HG03159 (cell line): ENCODE data around the gene THSD4.

Source experiments
- ATAC-seq: cut with Tn5 transposase; IDR thresholded peaks from one replicate; pipeline ENCODE4 v1.9.1; 2021; ENCODE audit warnings: mild to moderate bottlenecking, moderate library complexity; ENCODE audit not compliant: unreplicated experiment

THSD4 gene

DNA sequence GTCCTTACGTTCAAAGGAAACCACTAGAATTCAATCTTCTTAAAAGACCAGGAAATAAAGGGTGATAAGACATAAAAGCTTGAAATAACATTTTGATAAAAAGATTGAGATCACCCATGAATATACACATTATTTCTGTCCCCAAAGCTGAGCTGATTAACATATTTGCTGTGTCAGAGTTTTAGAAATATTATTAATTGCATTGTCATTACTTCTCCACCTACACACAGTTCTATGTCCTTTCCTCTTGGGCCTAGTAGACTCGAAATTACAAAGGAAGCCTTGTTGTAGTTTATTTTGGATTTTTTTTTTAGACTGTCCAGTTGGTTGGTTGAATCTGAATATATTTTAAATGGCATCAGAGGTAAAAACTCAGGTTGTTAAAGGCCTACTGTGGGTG, 614.0 kb downstream of the THSD4 start:
- no peak for ATAC-seq

DNA sequence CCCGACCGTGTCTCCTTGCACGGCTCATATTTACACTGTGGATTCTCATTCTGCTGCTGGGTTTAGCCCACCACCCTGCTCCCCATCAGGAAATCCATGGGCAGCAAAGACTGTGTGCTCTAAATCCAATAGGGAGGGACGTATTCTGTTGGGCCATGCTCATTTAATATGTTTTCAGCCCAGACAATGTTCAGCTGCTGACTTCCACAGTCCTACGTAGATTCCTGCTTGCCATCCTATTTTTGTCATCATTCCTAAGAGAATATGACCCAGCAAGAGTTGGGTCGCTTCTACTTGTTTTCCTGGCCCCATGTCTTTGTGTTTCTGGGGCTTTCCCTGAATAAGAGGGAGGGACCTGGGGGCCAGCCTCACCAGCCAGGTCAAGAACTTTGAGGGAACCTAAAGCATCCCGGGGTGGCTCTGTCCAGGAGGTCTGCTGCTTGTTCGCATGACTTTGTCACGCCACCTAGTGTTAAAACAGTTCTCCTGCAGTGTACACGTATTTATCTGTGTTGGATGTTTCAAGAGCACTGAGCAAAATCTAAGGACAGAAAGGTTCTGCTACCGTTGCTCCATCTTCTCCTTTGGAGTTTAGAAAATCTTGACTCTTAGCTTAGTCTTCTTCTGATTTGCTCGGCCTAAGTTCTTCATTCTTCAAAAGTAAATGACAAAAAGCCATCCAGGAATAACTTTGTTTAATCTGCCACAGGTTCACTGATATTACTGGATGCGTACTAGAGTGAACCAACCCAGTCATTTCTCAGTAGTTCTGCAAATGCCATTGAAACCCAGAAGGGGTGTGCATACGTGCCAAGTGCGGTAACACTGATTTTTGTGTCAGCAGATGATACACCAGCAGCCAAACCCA, 615.2 kb downstream of the THSD4 start:
- peak; percentile 50 for ATAC-seq

DNA sequence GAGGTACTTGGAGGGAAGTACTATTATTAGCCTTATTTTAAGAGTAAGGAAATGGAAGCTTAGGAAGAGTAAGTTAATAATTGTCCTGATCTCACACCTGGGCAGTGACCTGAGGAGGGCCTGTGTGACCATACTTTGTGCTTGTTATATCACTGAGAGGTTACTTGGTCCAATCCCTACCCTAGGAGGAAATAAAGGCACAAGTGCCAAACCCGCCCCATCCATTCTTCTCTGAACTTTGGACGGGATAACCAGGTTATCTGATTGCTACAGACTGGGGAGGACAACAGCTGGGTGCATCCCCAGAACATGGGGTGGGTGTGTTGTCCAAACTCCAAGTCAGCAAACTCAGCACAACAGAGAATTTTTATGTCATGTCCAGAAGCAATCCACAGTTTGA, 617.4 kb downstream of the THSD4 start:
- no peak for ATAC-seq

DNA sequence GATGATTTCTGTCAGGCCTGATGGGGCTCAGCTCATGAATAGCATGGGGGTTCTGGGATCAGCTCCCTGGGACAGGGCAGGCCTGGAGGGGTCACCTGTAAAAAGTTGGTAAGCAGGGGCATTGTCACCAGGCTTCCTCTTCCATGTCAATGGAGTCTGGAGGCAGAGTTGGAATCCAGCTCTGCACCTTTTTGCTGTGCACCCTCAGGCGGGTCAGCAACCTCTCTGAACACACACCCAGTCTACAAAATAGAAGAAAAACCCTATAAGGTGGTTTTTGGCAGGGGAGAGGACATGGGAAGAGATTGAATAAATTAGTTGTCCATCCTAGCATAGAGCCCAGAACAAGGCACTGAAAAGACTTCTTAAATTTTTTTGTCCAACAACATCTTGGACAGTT, 617.9 kb downstream of the THSD4 start:
- ATAC-seq: no peak

DNA sequence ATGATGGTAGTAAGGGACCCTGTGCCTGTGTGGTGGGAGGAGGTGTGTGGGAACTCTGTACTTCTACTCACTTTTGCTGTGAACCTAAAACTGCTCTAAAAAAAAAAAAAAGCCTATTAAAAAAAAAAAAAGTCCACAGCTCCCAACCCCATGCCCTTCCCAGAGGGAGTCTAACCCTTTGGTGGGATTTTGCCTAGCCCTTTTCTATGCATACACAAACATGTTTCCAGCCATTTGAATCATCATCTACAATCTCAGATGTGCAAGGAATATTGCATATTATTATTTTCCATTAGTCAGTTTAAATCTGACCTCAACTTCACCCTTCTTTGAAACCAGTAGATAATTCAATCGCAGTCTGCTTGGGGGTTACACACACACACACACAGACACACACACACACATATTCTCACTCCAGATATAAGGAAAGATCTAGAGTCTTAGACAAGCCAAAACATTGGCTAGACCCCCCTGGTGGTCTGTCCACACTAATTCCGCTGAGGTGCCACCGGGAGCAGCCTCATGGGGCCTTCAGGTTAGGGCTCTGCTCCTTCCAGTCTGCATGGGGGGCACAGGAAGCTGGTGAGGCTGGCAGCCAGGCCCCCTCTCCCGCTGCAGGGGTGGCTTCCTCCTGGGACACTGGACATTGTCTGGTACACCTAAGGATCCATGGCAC, 619.6 kb downstream of the THSD4 start:
- ATAC-seq: no peak

DNA sequence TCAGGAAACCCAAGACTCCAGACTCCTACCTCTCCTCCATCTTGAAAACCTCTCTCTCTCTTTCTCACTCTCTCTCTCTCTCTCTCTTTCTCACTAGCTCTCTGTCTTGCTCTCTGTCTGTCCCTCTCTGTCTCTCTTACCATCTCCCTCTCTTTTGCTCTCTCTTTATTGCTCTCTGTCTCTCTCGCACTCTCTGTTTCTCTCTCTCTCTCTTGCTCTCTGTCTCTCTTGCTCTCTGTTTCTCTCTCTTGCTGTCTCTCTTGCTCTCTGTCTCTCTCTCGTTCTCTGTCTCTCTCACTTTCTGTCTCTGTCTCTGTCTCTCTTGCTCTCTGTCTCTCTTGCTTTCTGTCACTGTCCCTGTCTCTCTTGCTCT, 620.1 kb downstream of the THSD4 start:
- no peak for ATAC-seq

DNA sequence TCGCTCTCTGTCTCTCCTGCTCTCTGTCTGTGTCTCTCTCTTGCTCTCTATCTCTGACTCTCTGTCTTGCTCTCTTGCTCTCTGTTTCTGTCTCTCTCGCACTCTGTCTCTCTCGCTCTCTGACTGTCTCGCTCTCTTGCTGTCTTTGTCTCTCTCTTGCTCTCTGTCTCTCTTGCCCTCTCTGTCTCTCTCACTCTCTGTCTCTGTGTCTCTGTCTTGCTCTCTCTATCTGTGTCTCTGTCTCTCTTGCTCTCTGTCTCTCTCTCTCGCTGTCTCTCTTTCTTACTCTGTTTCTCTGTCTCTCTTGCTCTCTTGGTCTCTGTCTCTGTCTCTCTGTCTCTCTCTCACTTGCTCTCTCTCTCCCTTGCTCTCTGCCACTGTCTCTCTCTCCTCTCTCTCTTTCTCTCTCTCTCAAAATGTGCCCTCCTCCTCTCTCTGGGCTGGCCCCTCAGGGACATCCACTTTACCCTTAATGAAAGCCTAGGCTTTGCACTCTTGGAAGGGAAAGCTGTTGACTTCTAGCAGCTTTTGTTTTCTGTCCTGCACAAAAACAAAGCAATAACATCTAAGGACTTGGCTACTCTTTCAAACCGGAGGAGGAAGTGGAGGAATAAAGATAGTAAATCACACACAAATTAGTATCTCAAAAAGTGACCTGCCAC, 621.1 kb downstream of the THSD4 start:
- ATAC-seq: no peak

DNA sequence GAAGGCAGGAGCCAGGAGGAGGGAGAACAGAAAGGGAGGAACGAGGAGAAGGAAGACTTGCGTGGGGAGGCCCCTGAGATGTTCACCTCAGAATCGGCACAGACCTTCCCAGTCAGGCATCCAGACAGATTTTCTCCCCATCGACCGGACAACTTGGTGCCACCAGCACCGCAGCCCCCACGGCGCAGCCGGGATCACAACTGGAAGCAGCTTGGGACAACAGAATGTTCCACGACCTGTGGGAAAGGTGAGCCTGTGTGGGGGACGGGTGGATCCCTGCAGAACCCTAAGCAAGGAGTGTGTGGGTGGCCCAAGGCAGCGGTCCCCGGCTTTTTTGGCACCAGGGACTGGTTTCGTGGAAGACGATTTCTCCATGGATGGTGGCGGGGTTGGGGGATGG, 622.5 kb downstream of the THSD4 start:
- no peak for ATAC-seq

DNA sequence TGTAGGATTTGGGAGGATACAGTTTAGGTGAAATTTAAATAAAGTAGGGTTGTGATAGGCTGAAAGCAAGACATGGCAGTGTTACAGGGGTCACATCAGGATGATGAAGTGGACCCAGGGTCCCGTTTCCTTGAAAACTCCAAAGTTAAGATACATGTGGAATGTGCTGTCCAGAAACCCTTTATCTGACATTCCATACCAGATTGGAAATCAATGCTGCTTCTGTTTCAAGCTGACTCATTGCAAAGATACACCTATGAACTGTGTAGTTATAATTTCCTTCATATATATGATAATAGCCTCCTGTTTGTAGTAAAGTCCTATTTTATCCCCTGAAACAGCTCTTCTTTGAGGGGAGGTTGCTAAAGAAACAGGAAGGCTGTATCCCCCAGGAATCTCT, 624.1 kb downstream of the THSD4 start:
- no peak for ATAC-seq

DNA sequence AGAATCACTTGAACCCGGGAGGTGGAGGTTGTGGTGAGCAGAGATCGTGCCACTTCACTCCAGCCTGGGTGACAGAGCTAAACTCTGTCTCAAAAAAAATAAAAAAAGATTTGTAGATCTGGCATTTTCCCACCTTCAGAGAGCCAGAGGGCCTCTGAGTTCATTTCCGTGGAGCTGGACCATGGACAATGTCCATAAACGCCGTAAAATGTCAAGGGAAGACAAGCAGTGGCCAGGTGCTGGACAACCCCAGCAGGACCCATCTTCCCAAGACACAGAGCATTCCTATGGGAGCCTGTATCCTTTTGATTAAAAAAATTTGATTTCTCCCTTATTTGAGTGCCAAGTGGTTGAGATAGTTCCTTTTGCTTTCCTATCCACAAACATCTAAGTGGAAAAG, 627.7 kb downstream of the THSD4 start:
- no peak for ATAC-seq

DNA sequence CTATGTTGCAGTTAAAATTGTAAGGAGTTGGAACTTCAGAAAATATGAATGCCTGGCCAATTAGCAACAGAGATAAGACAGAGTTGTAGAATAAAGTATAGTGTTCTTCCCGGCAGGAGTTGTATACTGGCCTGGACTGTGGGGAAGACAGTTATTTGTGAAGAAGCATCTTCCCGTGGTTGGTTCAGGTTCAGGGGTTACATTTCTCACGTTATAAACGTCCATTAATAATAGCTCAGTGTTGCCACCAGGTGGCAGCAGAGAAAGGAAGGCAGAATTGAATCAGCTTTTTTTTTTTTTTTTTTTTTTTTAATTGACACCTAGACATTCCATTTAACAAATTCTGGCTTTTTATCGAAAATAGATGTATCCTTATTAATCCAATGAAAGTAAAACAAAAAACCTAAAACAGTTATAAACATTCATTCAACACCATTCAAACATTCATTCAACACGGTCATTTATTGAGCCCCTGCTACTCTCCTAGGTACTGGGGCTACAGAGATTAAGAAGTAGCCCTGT, 628.7 kb downstream of the THSD4 start:
- no peak for ATAC-seq

DNA sequence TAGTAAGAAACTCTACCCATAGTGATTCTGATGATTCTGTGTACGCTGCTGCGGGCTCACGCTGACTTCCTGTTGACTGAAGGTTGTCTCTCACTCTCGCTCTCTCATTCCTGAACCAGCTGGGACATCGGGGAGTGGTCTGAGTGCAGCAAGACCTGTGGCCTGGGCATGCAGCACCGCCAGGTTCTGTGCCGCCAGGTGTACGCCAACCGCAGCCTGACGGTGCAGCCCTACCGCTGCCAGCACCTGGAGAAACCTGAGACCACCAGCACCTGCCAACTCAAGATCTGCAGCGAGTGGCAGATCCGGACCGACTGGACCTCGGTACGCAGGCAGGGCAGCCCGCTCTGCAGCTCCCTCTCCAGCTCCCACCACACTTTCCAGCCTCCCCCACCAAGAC, 631.4 kb downstream of the THSD4 start:
- no peak for ATAC-seq

DNA sequence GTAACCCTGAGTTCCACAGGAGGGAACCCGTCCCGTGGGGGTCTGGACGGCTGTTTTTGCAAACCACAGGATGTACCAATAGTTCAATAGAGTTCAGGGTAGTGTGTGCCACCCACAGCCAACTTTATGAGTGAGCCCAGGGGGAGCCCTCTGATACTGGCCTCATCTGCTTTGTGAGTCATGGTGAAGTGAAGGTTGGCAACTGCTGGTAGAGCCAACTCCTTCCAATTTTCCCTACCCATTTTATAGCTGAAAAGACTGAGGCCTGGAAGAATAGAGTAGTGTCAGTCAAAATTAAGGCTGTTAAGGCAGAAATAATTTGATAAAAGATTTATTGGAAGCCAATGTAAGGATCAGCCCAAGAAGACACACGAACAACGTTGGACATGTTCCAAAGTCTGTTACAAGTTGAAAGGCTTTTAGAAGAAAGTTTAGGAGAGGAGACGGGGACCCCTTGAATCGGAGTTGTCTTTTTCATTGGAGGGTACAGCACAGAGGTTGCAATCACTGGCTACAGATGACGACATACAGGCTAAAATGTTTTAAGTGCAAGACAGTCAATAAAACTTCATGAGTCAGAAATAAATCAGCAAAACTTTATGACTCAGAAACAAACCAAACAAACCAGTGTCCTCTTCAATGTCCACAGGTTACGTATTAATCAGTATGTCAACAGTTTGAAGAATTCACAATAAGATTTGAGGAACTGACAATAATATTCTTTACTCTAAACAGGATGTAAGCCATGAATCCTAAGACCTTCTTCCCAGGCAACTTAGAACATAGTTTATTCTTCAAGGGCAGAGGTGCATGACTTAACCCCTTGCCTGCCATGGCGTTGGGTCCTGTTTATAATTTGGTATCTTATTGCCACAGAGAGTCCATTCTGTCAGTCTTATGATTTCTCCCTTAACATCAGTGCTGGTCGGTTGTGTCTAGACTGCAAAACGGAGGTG, 632.1 kb downstream of the THSD4 start:
- ATAC-seq: no peak

DNA sequence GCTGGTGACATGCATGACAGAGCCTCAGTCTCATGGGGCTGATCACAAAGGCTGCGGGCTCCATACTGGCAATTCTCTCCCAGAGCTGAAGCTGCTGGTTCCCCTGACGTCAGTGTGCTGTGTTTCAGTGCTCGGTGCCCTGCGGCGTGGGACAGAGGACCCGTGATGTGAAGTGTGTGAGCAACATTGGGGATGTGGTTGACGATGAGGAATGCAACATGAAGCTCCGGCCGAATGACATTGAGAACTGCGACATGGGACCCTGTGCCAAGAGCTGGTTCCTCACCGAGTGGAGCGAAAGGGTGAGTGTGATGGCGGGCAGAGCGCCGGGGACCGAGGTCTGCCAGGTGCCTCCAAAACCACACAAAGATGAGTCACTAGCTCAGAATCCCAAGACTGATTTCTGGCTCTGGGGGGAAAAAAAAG, 633.0 kb downstream of the THSD4 start:
- ATAC-seq: no peak

DNA sequence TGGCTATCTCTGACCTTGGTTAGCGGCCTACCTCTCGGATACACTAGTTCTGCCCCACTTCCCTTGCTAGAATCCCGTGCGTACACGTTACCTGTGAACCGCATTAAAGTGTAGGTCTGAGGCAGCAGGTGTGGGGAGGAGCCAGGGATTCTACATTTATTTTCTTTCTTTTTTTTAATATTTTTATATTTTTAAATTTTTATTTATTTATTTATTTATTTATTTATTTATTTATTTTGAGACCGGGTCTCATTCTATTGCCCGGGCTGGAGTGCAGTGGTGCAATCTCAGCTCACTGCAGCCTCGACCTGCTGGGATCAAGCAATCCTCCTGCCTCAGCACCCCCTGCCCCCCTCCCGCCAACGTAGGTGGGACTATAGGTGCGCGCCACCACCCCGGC, 634.2 kb downstream of the THSD4 start:
- ATAC-seq: no peak

DNA sequence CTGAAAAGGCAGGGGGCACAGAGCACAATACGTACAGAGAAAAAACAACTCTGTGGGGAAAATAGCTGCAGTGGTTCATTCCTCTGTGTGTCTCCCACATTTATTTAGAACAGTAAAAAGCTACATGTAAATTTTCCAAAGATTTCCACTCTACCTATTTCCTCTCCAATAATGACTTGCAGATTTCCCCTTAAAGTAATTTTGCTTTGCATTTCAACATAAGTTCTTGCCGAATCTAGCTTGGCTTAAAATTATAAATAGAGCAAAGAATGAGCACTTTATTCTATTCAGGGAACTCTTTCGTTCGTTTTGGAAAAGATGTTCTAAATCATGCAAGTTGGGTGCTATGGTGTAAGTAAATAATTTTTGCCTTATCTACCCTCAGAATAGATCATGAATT, 636.9 kb downstream of the THSD4 start:
- no peak for ATAC-seq

DNA sequence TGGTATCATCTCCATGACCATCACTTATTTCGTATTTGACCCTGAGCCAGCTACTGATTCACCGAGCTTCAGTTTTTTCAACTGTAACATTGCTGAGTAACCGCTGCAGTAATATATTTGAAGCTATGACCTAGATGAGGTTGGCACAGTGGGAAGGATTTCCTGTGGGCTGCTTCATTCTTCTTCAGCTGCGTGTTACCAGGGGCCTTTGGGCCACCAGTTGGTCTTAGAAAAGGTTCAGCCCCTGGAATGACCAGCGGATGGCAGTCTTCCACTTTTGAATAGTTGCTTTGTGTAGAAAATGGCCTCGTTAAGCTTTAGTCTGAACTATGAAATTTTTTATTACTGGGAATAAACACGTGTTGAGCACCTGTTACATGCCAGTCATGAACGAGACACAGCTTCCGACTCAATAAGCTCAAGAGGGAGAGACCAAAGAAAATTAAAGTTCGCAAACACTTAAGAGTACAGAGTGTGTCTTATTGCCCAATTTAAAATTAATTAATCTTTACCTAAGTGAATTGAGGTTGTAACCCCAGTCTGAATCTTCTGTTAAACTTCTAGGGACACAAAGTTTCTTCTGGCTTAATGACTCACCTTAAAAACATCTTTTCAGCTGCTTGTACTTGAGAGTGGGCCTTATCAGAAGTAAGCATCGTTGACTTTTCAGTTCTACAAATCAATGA, 637.5 kb downstream of the THSD4 start:
- ATAC-seq: no peak

DNA sequence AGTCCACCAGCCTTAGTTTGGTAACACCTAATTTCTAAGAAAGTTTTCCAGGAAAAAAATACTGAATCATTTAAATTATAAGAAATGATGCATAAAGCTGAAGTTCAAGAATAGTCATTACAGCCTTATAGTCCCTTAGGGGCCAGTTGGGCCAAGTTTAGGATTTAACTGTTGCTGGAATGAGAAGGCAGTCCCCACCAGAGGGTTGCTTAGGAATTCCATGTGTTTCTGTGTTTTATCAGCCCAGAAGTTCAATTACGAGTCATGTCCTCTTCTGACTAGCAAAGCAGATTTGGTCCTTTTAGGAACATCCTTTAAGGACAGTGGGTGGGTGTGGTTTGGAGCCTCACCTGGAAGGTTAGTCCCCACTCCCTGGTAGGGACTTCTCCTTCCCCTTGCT, 638.1 kb downstream of the THSD4 start:
- ATAC-seq: no peak

DNA sequence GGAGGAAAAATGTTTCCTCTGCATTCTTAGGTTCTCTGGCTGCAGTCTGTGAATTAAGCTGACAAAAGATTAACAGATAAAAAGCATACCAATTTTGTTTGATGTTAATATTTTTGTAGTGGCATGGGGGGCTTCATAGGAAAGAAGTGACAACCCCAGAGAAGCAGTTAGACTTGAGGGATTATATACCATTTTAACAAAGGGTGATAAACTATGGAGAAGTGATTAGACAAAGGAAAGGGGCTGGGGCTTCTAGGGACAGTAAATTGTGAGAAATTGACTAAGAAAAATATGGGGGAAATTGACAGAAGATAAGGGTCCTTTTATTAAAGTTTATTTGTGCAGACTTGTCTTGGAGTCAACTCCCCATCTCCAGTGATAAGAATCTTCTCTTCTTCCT, 639.4 kb downstream of the THSD4 start:
- no peak for ATAC-seq
